HUES48 (cell line): Measurements from ENCODE around the gene ZNF621.

Experiments
- H3K27ac ChIP-seq: one replicate; pipeline ENCODE4 v1.7.0; 2013; ENCODE audit warnings: low read depth, low read length, inconsistent platforms
- H3K27me3 ChIP-seq: 2 replicates; pipeline ENCODE4 v1.6.1; 2013; ENCODE audit warnings: mild to moderate bottlenecking, low read length; ENCODE audit not compliant: control insufficient read depth, insufficient read depth
- H3K36me3 ChIP-seq: 2 replicates; pipeline ENCODE4 v1.6.1; 2013; ENCODE audit warnings: low read length; ENCODE audit not compliant: control insufficient read depth, insufficient read depth
- H3K4me1 ChIP-seq: 2 replicates; pipeline ENCODE4 v1.6.1; 2013; ENCODE audit warnings: mild to moderate bottlenecking, low read length; ENCODE audit not compliant: control insufficient read depth, insufficient read depth
- H3K4me3 ChIP-seq: 2 replicates; pipeline ENCODE4 v1.5.1; 2013; ENCODE audit warnings: mild to moderate bottlenecking, low read depth, low read length
- H3K9ac ChIP-seq: 2 replicates; pipeline ENCODE4 v1.6.1; 2013; ENCODE audit warnings: mild to moderate bottlenecking, low read depth, low read length, moderate library complexity
- H3K9me3 ChIP-seq: 2 replicates; pipeline ENCODE4 v1.6.1; 2013; ENCODE audit warnings: low read length; ENCODE audit not compliant: control insufficient read depth, insufficient read depth

The ZNF621 gene

DNA sequence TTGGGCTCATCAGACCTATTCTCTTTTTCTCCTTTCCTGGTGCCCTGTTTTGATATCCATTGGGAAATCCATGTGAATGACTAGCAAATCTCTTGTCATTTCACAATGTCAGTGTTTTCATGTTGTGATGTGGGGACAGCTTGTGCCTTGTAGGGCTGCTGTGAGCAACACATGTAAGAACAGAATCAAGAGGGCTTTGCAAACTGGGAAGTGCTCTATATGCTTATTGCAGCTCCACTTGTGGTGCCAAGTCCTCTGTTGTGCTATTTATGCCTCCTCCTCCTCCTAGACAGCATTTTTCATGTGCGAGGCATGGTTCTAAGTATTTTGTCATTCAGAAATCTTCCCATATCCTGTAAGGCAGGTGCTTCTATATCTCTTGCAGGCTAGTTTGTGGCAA lies 56.4 kb downstream of the ZNF621 start:
- Histone ChIP-seq H3K36me3 (no peaks in the 10 kb centered on the region), H3K9me3 (no peaks in the 10 kb centered on the region), H3K4me3 (no peak overlapping the region), H3K9ac (no peak overlapping the region), H3K27me3 (no peaks in the 10 kb centered on the region), H3K4me1 (peaks cover 4% of the 10 kb centered on the region; the same call in 1 of the 2 replicates), H3K27ac (no peak overlapping the region)

GRCh38 chr3:40582401-40583027 lies 57.8 kb downstream of the ZNF621 start:
- H3K36me3 ChIP-seq, result no peaks in the 10 kb centered on the region
- no peak overlapping the region for H3K4me3 ChIP-seq
- H3K9me3 ChIP-seq, result no peaks in the 10 kb centered on the region

DNA sequence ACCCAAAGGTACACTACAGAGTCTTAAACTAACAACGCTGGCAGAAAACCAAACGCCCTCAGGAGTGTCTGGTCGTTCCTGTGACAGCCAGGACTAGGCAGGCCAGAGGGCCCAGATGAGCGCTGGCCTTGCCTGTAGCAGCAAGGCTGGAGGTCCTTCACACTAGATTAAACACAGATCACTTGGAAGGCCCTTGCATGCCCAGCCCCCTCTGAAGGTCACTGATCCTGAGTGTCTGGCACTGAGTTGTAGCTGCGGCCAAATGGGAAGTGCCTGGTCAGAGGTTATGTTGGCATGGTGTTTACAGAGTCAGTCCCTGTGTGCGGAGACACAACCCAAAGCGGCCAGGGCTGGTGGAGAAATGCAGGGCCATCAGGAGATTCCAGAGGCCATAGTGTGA lies 58.9 kb downstream of the ZNF621 start:
- Histone ChIP-seq H3K9me3 (no peaks in the 10 kb centered on the region), H3K4me1 (peaks cover 4% of the 10 kb centered on the region; the same call in 1 of the 2 replicates), H3K4me3 (no peak overlapping the region), H3K36me3 (no peaks in the 10 kb centered on the region), H3K27ac (no peak overlapping the region), H3K9ac (no peak overlapping the region), H3K27me3 (no peaks in the 10 kb centered on the region)

More at GRCh38 chr3:40582401-40583027, 57.8 kb downstream of the ZNF621 start:
- Histone ChIP-seq H3K27me3 (no peaks in the 10 kb centered on the region), H3K4me1 (peaks cover 4% of the 10 kb centered on the region; the same call in 1 of the 2 replicates), H3K27ac (no peak overlapping the region), H3K9ac (no peak overlapping the region)

GRCh38 chr3:40584625-40585189 lies 59.9 kb downstream of the ZNF621 start:
- Histone ChIP-seq H3K27ac (no peak overlapping the region), H3K9ac (no peak overlapping the region), H3K4me1 (peaks cover 4% of the 10 kb centered on the region; the same call in 1 of the 2 replicates), H3K36me3 (no peaks in the 10 kb centered on the region), H3K27me3 (no peaks in the 10 kb centered on the region), H3K9me3 (no peaks in the 10 kb centered on the region), H3K4me3 (peak overlapping the region; percentile 52)

DNA sequence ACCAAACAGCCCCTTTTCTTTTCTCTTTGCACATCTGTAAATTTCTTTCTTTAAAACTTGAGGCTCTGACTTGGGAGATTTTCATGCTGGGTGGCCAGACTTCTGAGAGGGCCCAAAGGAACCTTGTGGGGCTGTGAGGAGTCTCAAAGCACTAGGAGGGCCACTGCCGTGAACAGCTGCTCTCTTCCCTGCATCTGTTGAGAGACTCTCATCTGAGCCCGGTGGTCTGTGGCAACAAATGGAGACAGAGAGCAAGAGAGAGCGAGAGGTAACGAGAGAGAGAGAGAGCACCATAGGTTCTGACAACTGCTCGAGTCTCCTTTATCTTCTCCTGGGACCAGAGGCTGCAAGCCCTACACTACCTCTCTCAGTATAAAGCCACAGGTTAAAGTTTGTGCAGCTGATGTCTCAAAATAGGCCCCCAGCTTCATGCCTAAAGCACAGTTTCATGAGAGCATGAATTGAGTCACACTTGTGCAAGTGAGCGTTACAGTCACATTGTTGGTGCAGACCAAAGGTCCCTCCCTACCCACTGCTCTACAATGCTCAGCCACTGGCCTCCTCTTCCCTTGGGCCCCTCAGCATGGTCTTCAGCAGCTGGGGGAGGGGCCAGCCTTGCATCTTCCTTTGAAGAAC lies 60.7 kb downstream of the ZNF621 start:
- Histone ChIP-seq H3K36me3 (no peaks in the 10 kb centered on the region), H3K4me1 (peaks cover 4% of the 10 kb centered on the region; the same call in 1 of the 2 replicates), H3K9me3 (no peaks in the 10 kb centered on the region), H3K27ac (no peak overlapping the region), H3K9ac (no peak overlapping the region), H3K27me3 (no peaks in the 10 kb centered on the region), H3K4me3 (no peak overlapping the region)

DNA sequence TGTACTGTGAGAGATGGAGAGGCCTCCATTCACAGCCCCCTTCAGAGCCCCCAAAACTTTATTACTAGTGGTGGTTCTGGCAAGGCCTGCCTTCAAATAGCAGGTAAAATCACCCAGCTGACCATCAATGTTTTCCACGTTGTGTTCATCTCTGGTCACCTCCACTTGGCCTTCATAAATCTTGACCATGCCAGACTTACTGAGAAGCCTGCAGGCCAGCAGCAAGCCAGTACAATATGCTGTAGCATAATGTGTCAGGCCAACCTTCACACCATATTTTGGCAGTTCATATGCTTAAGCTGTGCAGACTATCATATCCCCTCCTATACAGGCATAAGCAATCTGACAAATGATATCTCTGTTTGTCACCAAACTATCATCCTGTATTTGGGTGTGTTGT lies 62.1 kb downstream of the ZNF621 start:
- Histone ChIP-seq H3K27me3 (no peaks in the 10 kb centered on the region), H3K36me3 (no peaks in the 10 kb centered on the region), H3K9me3 (no peaks in the 10 kb centered on the region), H3K9ac (no peak overlapping the region), H3K4me3 (no peak overlapping the region), H3K27ac (no peak overlapping the region), H3K4me1 (peaks cover 4% of the 10 kb centered on the region; the same call in 1 of the 2 replicates)

DNA sequence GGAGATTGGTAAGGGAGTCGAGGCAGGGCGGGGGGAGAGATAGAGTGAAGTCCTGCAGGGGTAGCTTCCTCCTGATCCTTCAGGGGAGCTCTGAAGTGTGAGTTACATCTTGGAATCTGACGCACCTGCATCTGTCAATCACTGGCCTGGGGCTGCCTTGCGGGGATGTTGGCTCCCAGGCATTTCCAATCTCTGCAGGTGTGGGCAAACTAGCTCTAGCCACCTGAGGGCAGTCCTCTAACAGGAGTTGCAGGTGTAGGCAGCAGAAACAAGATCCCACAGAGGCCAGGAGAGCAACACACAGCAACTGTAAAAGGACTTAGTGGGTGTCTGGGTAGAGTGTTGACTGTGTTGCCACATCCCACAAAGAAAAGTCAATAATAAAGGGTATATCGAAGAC lies 63.6 kb downstream of the ZNF621 start:
- Histone ChIP-seq H3K9me3 (no peaks in the 10 kb centered on the region), H3K4me1 (peaks cover 4% of the 10 kb centered on the region; the same call in 1 of the 2 replicates), H3K27ac (no peak overlapping the region), H3K36me3 (no peaks in the 10 kb centered on the region), H3K9ac (no peak overlapping the region), H3K4me3 (no peak overlapping the region), H3K27me3 (no peaks in the 10 kb centered on the region)
